ENCODE measurements around the gene MEP1A.

MEP1A gene

GRCh38 chr6:46781478-46782378 is 11.5 kb upstream of the MEP1A start:
- no peak overlapping the region for H3K27ac ChIP-seq
- TF ChIP-seq CTCF (IDR thresholded peaks at IDR 0.05): no peak
- DNase-seq (ENCODE audit: low spot score): no peak
- H3K4me3 ChIP-seq: no peak overlapping the region

GRCh38 chr6:46784535-46784934 is 8.7 kb upstream of the MEP1A start:
- TF ChIP-seq CTCF (IDR thresholded peaks at IDR 0.05): no peak
- no peak overlapping the region for H3K27ac ChIP-seq
- no peak for DNase-seq (ENCODE audit: low spot score)

GRCh38 chr6:46787871-46788540 is 5.2 kb upstream of the MEP1A start:
- no peak overlapping the region for H3K4me3 ChIP-seq
- TF ChIP-seq CTCF (IDR thresholded peaks at IDR 0.05): no peak
- H3K27ac ChIP-seq: no peak overlapping the region
- no peak for DNase-seq (ENCODE audit: low spot score)

More at GRCh38 chr6:46784535-46784934, 8.7 kb upstream of the MEP1A start:
- H3K4me3 ChIP-seq: no peak overlapping the region

- no peak overlapping the region for H3K4me3 ChIP-seq
- H3K27ac ChIP-seq: no peak overlapping the region
- no peak for DNase-seq (ENCODE audit: low spot score)
- TF ChIP-seq CTCF (IDR thresholded peaks at IDR 0.05): no peak
Measured at GRCh38 chr6:46788791-46789190, 4.4 kb upstream of the MEP1A start.

- no peak for TF ChIP-seq CTCF (IDR thresholded peaks at IDR 0.05)
- Histone ChIP-seq H3K27ac (no peak overlapping the region), H3K4me3 (no peak overlapping the region)
- no peak for DNase-seq (ENCODE audit: low spot score)
Measured at GRCh38 chr6:46789434-46790354, 3.5 kb upstream of the MEP1A start.

GRCh38 chr6:46790355-46790874 is 2.8 kb upstream of the MEP1A start:
- DNase-seq (ENCODE audit: low spot score): no peak
- no peak for TF ChIP-seq CTCF (IDR thresholded peaks at IDR 0.05)
- Histone ChIP-seq H3K27ac (no peak overlapping the region), H3K4me3 (no peak overlapping the region)
